WTC11 (cell line): ENCODE measurements around the gene CCDC182. TPM values are rescaled to one million over a fixed set of nuclear protein-coding genes. Genes with fewer than 3 reads are reported as not detected.

ENCODE experiments used
- ATAC-seq: fragments of 200-7000 bp; cut with Tn5 transposase; 2 replicates; pipeline ENCODE4 v1.10.0; 2021; ENCODE audit warnings: mild to moderate bottlenecking, moderate library complexity
- CTCF ChIA-PET: fragments of 300-600 bp; sonication (Branson Sonifier 250); formaldehyde crosslinking; loops from one replicate; lab custom pipeline; 2021; ENCODE audit warnings: antibody characterized with exemption; lab: Charles Lee
- POLR2A ChIA-PET: fragments of 350-600 bp; sonication (Branson Sonifier 250); formaldehyde crosslinking; loops from one replicate; lab custom pipeline; 2021; ENCODE audit warnings: antibody characterized with exemption; lab: Charles Lee
- DNase-seq: peaks from one replicate; pipeline ENCODE4 v3.0.0; 2021; ENCODE audit warnings: low spot score
- H3K27ac Mint-ChIP-seq: 2 replicates; pipeline ENCODE4 v1.8.0; 2021; ENCODE audit warnings: mixed read lengths
- H3K27me3 Mint-ChIP-seq: 2 replicates; pipeline ENCODE4 v1.8.0; 2021; ENCODE audit warnings: low read depth, mild to moderate bottlenecking, moderate library complexity, mixed read lengths
- H3K36me3 Mint-ChIP-seq: 2 replicates; pipeline ENCODE4 v1.8.0; 2021; ENCODE audit warnings: mixed read lengths
- H3K4me1 Mint-ChIP-seq: 2 replicates; pipeline ENCODE4 v1.8.0; 2022; ENCODE audit warnings: mixed read lengths
- H3K4me3 Mint-ChIP-seq: 2 replicates; pipeline ENCODE4 v1.8.0; 2021; ENCODE audit warnings: mild to moderate bottlenecking, moderate library complexity, mixed read lengths
- H3K9me3 Mint-ChIP-seq: 2 replicates; pipeline ENCODE4 v1.8.0; 2021; ENCODE audit warnings: mixed read lengths
- ATF3 ChIP-seq: sonication (generic); formaldehyde crosslinking; conservative IDR thresholded peaks from 2 replicates; pipeline ENCODE4 v1.8.1; 2022; ENCODE audit warnings: mild to moderate bottlenecking, missing genetic modification reagents
- CTCF ChIP-seq: fragments of 200-600 bp; IDR thresholded peaks from 2 replicates; pipeline ENCODE4 v1.8.0; 2022; ENCODE audit warnings: antibody characterized with exemption
- FOXJ3 ChIP-seq: sonication (generic); formaldehyde crosslinking; IDR thresholded peaks from 2 replicates; pipeline ENCODE4 v1.9.0; 2021; ENCODE audit warnings: missing genetic modification reagents, mild to moderate bottlenecking, borderline replicate concordance
- GTF2I ChIP-seq: fragments of 250-450 bp; sonication (Bioruptor Pico); conservative IDR thresholded peaks from 2 replicates; pipeline ENCODE4 v1.4.0; 2021; ENCODE audit warnings: mild to moderate bottlenecking
- IRF1 ChIP-seq: sonication (generic); formaldehyde crosslinking; IDR thresholded peaks from 2 replicates; pipeline ENCODE4 v1.8.0; 2023; ENCODE audit warnings: missing genetic modification reagents
- NFYB ChIP-seq: sonication (generic); formaldehyde crosslinking; conservative IDR thresholded peaks from 2 replicates; pipeline ENCODE4 v1.8.0; 2022; ENCODE audit warnings: low read depth, missing genetic modification reagents
- NR3C1 ChIP-seq: sonication (generic); formaldehyde crosslinking; conservative IDR thresholded peaks from 2 replicates; pipeline ENCODE4 v1.8.1; 2023; ENCODE audit warnings: low read depth, mild to moderate bottlenecking, missing genetic modification reagents
- PRDM15 ChIP-seq: sonication (generic); formaldehyde crosslinking; IDR thresholded peaks from 2 replicates; pipeline ENCODE4 v1.8.0; 2022; ENCODE audit warnings: missing genetic modification reagents
- PREB ChIP-seq: sonication (generic); formaldehyde crosslinking; IDR thresholded peaks from 2 replicates; pipeline ENCODE4 v1.8.1; 2022; ENCODE audit warnings: mild to moderate bottlenecking, missing genetic modification reagents, moderate library complexity, borderline replicate concordance
- SMAD3 ChIP-seq: sonication (generic); formaldehyde crosslinking; IDR thresholded peaks from 2 replicates; pipeline ENCODE4 v1.8.0; 2022; ENCODE audit warnings: missing genetic modification reagents, mild to moderate bottlenecking, borderline replicate concordance
- TCF7 ChIP-seq: sonication (generic); formaldehyde crosslinking; IDR thresholded peaks from 2 replicates; pipeline ENCODE4 v1.8.0; 2022; ENCODE audit warnings: mild to moderate bottlenecking, low read depth, missing genetic modification reagents, moderate library complexity
- TEAD4 ChIP-seq: sonication (generic); formaldehyde crosslinking; IDR thresholded peaks from 2 replicates; pipeline ENCODE4 v1.8.0; 2022; ENCODE audit warnings: mild to moderate bottlenecking, missing genetic modification reagents
- USF1 ChIP-seq: sonication (generic); formaldehyde crosslinking; IDR thresholded peaks from 2 replicates; pipeline ENCODE4 v1.8.0; 2022; ENCODE audit warnings: mild to moderate bottlenecking, missing genetic modification reagents
- USF2 ChIP-seq: sonication (generic); formaldehyde crosslinking; IDR thresholded peaks from 2 replicates; pipeline ENCODE4 v1.8.1; 2023; ENCODE audit warnings: mild to moderate bottlenecking, missing genetic modification reagents, moderate library complexity
- ZBTB21 ChIP-seq: sonication (generic); formaldehyde crosslinking; IDR thresholded peaks from 2 replicates; pipeline ENCODE4 v1.8.1; 2023; ENCODE audit warnings: mild to moderate bottlenecking, missing genetic modification reagents, borderline replicate concordance
- ZNF232 ChIP-seq: sonication (generic); formaldehyde crosslinking; IDR thresholded peaks from 2 replicates; pipeline ENCODE4 v1.8.0; 2022; ENCODE audit warnings: mild to moderate bottlenecking, missing genetic modification reagents
- ZNF512 ChIP-seq: sonication (generic); formaldehyde crosslinking; IDR thresholded peaks from 2 replicates; pipeline ENCODE4 v1.8.1; 2022; ENCODE audit warnings: missing genetic modification reagents, borderline replicate concordance
- ZSCAN18 ChIP-seq: fragments of 250-450 bp; sonication (Bioruptor Pico); IDR thresholded peaks from 2 replicates; pipeline ENCODE4 v2.1.2; 2022; ENCODE audit warnings: mild to moderate bottlenecking, moderate library complexity
- total RNA-seq: library from RNA; stranded (reverse); gene quantifications from 3 replicates; pipeline ENCODE4 v1.2.3, GENCODE V29; 2021

CCDC182 gene
- total RNA-seq, 1 experiment from 2014 or later = not detected

- no peak overlapping the region for H3K4me3 Mint-ChIP-seq
- ATAC-seq (peak; percentile 45), DNase-seq (no peak)
- ChIA-PET POLR2A (no interaction called here), CTCF (interaction anchor here (1.2 to 4.1 kb wide), 7 partner anchors 14 to 90 kb away, joined by 4 to 23 read pairs (median 8); no protein-coding TSS in a partner anchor)
- no peaks in the 10 kb centered on the region for H3K9me3 Mint-ChIP-seq
- H3K4me1 Mint-ChIP-seq = peaks cover 19% of the 10 kb centered on the region
- H3K36me3 Mint-ChIP-seq = no peaks in the 10 kb centered on the region
- H3K27me3 Mint-ChIP-seq = peaks cover 6% of the 10 kb centered on the region; the same call in 1 of the 2 replicates
- TF ChIP-seq ZBTB21 (CRISPR knock-in tag) (no peak), ATF3 (CRISPR knock-in tag) (no peak), USF2 (CRISPR knock-in tag) (peak; percentile 81), NR3C1 (CRISPR knock-in tag) (no peak), FOXJ3 (no peak), USF1 (peak; percentile 77)
- no peak overlapping the region for H3K27ac Mint-ChIP-seq
These were observed 16.8 kb upstream of the CCDC182 start for GRCh38 chr17:57761887-57762286.

- TF ChIP-seq ZNF232 (CRISPR knock-in tag) (no peak), SMAD3 (CRISPR knock-in tag) (no peak), NR3C1 (CRISPR knock-in tag) (no peak), PRDM15 (CRISPR knock-in tag) (no peak)
- TF ChIP-seq, all 79 proteins: peak for 0
- H3K9me3 Mint-ChIP-seq = no peaks in the 10 kb centered on the region
- ChIA-PET CTCF (interaction anchor here (0.6 to 0.7 kb wide), 2 partner anchors 12 to 81 kb away, joined by 3 read pairs; no protein-coding TSS in a partner anchor), POLR2A (no interaction called here)
- H3K4me1 Mint-ChIP-seq = peaks cover 19% of the 10 kb centered on the region
- no peak overlapping the region for H3K27ac Mint-ChIP-seq
- ATAC-seq (no peak), DNase-seq (no peak)
- H3K4me3 Mint-ChIP-seq = no peak overlapping the region
- H3K27me3 Mint-ChIP-seq = peaks cover 4% of the 10 kb centered on the region; the same call in 1 of the 2 replicates
- H3K36me3 Mint-ChIP-seq = no peaks in the 10 kb centered on the region
These were observed 14.9 kb upstream of the CCDC182 start for GRCh38 chr17:57760046-57760445.

- Mint-ChIP-seq H3K27ac (no peak overlapping the region), H3K27me3 (peaks cover 4% of the 10 kb centered on the region; the same call in 1 of the 2 replicates), H3K36me3 (no peaks in the 10 kb centered on the region), H3K9me3 (no peaks in the 10 kb centered on the region), H3K4me3 (no peak overlapping the region), H3K4me1 (peaks cover 19% of the 10 kb centered on the region)
- ChIA-PET CTCF (interaction anchor here (1.9 kb wide), 1 partner anchor 25 kb away, joined by 5 read pairs; no protein-coding TSS in a partner anchor), POLR2A (no interaction called here)
- DNase-seq (no peak), ATAC-seq (no peak)
- TF ChIP-seq ATF3 (CRISPR knock-in tag) (no peak), PREB (no peak), TCF7 (CRISPR knock-in tag) (no peak), ZNF512 (no peak), GTF2I (CRISPR knock-in tag) (no peak), CTCF (no peak), TEAD4 (CRISPR knock-in tag) (no peak), ZSCAN18 (CRISPR knock-in tag) (no peak), IRF1 (no peak), NFYB (CRISPR knock-in tag) (no peak)
These were observed 13.6 kb upstream of the CCDC182 start for GRCh38 chr17:57758654-57759053.
